HEK293T (cell line): ENCODE data around the gene MRPL10.

ENCODE experiments used
- ARNT ChIP-seq: fragments of 450-650 bp; IDR thresholded peaks from 2 replicates; pipeline ENCODE4 v1.6.1; 2017; ENCODE audit warnings: mild to moderate bottlenecking
- BHLHE40 ChIP-seq: fragments of 450-650 bp; IDR thresholded peaks from 2 replicates; pipeline ENCODE4 v1.6.1; 2016; ENCODE audit warnings: mild to moderate bottlenecking, moderate library complexity, borderline replicate concordance
- CTBP1 ChIP-seq: fragments of 450-650 bp; IDR thresholded peaks from 2 replicates; pipeline ENCODE4 v1.6.1; 2016; ENCODE audit warnings: borderline replicate concordance
- ELF4 ChIP-seq: fragments of 450-650 bp; IDR thresholded peaks from 2 replicates; pipeline ENCODE4 v1.6.1; 2017; ENCODE audit warnings: antibody characterized with exemption
- FOXK2 ChIP-seq: fragments of 450-650 bp; IDR thresholded peaks from 2 replicates; pipeline ENCODE4 v1.6.1; 2016; ENCODE audit warnings: mild to moderate bottlenecking
- FOXM1 ChIP-seq: fragments of 450-650 bp; IDR thresholded peaks from 2 replicates; pipeline ENCODE4 v1.6.1; 2017; ENCODE audit warnings: mild to moderate bottlenecking, borderline replicate concordance
- HDGF ChIP-seq: fragments of 450-650 bp; IDR thresholded peaks from 2 replicates; pipeline ENCODE4 v1.6.1; 2017; ENCODE audit warnings: antibody characterized with exemption, borderline replicate concordance
- NFRKB ChIP-seq: fragments of 450-650 bp; IDR thresholded peaks from 2 replicates; pipeline ENCODE4 v1.6.1; 2016; ENCODE audit warnings: mild to moderate bottlenecking, moderate library complexity
- SP1 ChIP-seq: fragments of 450-650 bp; IDR thresholded peaks from 2 replicates; pipeline ENCODE4 v1.6.1; 2017
- SUZ12 ChIP-seq: fragments of 450-650 bp; IDR thresholded peaks from 2 replicates; pipeline ENCODE4 v1.6.1; 2016; ENCODE audit warnings: mild to moderate bottlenecking
- TARDBP ChIP-seq: fragments of 450-650 bp; IDR thresholded peaks from 2 replicates; pipeline ENCODE4 v1.6.1; 2016
- TF ChIP-seq, protein P1 (sequence below): fragments of 450-650 bp; IDR thresholded peaks from 2 replicates; pipeline ENCODE4 v1.6.1; 2016

- TF ChIP-seq ELF4 (no peak), SP1 (no peak), TARDBP (no peak), FOXM1 (no peak), FOXK2 (no peak), SUZ12 (no peak), NFRKB (no peak), BHLHE40 (no peak), CTBP1 (no peak), ARNT (no peak), HDGF (no peak)
- TF ChIP-seq, protein P1, sequence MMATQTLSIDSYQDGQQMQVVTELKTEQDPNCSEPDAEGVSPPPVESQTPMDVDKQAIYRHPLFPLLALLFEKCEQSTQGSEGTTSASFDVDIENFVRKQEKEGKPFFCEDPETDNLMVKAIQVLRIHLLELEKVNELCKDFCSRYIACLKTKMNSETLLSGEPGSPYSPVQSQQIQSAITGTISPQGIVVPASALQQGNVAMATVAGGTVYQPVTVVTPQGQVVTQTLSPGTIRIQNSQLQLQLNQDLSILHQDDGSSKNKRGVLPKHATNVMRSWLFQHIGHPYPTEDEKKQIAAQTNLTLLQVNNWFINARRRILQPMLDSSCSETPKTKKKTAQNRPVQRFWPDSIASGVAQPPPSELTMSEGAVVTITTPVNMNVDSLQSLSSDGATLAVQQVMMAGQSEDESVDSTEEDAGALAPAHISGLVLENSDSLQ: no peak
These were observed 30.7 kb downstream of the MRPL10 start for GRCh38 chr17:47800686-47801085.
